SK-N-SH (cell line): Measurements from ENCODE around the gene SIM1. TPM values are rescaled to one million over a fixed set of nuclear protein-coding genes. Genes with fewer than 3 reads are reported as not detected.

ENCODE experiments used
- FOXJ3 ChIP-seq: sonication (generic); formaldehyde crosslinking; IDR thresholded peaks from 2 replicates; pipeline ENCODE4 v1.5.1; 2020; ENCODE audit warnings: mild to moderate bottlenecking, missing genetic modification reagents
- FOXM1 ChIP-seq: IDR thresholded peaks from 2 replicates; pipeline ENCODE4 v1.4.0; 2012; ENCODE audit warnings: low read depth, mild to moderate bottlenecking
- JUND ChIP-seq: IDR thresholded peaks from 2 replicates; pipeline ENCODE4 v1.4.0; 2012
- MEF2A ChIP-seq: IDR thresholded peaks from 2 replicates; pipeline ENCODE4 v1.4.0; 2012; ENCODE audit warnings: low read depth, borderline replicate concordance
- NRF1 ChIP-seq: IDR thresholded peaks from 2 replicates; pipeline ENCODE4 v1.6.1; 2012; ENCODE audit warnings: low read depth, mild to moderate bottlenecking, low read length
- POLR2AphosphoS5 ChIP-seq: IDR thresholded peaks from 2 replicates; pipeline ENCODE4 v1.6.1; 2012; ENCODE audit warnings: low read depth, low read length
- RCOR1 ChIP-seq: fragments of 150-350 bp; IDR thresholded peaks from 2 replicates; pipeline ENCODE4 v1.6.1; 2017; ENCODE audit warnings: antibody characterized with exemption, low read length
- RFX5 ChIP-seq: IDR thresholded peaks from 2 replicates; pipeline ENCODE4 v1.6.1; 2012; ENCODE audit warnings: mild to moderate bottlenecking, improper control_type of control experiment, low read length
- RXRA ChIP-seq: IDR thresholded peaks from 2 replicates; pipeline ENCODE4 v1.4.0; 2012; ENCODE audit warnings: low read depth, mild to moderate bottlenecking, borderline replicate concordance
- SIN3A ChIP-seq: IDR thresholded peaks from 2 replicates; pipeline ENCODE4 v1.6.1; 2012; ENCODE audit warnings: low read depth, mild to moderate bottlenecking, low read length, moderate library complexity, borderline replicate concordance
- SMC3 ChIP-seq: IDR thresholded peaks from 2 replicates; pipeline ENCODE4 v1.6.1; 2012; ENCODE audit warnings: low read depth, low read length, improper control_type of control experiment
- ZBTB33 ChIP-seq: IDR thresholded peaks from 2 replicates; pipeline ENCODE4 v1.4.0; 2012; ENCODE audit warnings: low read depth, borderline replicate concordance
- polyA plus RNA-seq, 3 experiments: library from polyadenylated mRNA; depleted of rRNA; stranded (reverse); fragments of >200 nt; gene quantifications; 2 replicates each; pipeline ENCODE4 v1.2.3, GENCODE V29; 2012
- TF ChIP-seq, protein P1 (sequence below): IDR thresholded peaks from 2 replicates; pipeline ENCODE4; 2012
- TF ChIP-seq, protein P2 (sequence below): IDR thresholded peaks from 2 replicates; pipeline ENCODE4 v1.6.1; 2012; ENCODE audit warnings: mild to moderate bottlenecking, low read depth, low read length, moderate library complexity
- TF ChIP-seq, protein P3 (sequence below): fragments of 150-350 bp; IDR thresholded peaks from 2 replicates; pipeline ENCODE4 v1.6.1; 2016; ENCODE audit warnings: mild to moderate bottlenecking, low read depth, low read length

Gene SIM1
- polyA plus RNA-seq, 1 of the 3 experiments (the other 2 are of a cell fraction): not detected

GRCh38 chr6:100342830-100343229 lies 121.9 kb downstream of the SIM1 start (continued):
- TF ChIP-seq ZBTB33: no peak
- TF ChIP-seq SIN3A: no peak
- TF ChIP-seq RCOR1: no peak
- TF ChIP-seq NRF1: no peak
- TF ChIP-seq, protein P1, sequence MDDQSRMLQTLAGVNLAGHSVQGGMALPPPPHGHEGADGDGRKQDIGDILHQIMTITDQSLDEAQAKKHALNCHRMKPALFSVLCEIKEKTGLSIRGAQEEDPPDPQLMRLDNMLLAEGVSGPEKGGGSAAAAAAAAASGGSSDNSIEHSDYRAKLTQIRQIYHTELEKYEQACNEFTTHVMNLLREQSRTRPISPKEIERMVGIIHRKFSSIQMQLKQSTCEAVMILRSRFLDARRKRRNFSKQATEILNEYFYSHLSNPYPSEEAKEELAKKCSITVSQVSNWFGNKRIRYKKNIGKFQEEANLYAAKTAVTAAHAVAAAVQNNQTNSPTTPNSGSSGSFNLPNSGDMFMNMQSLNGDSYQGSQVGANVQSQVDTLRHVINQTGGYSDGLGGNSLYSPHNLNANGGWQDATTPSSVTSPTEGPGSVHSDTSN: peak; percentile 78
- TF ChIP-seq, protein P2, sequence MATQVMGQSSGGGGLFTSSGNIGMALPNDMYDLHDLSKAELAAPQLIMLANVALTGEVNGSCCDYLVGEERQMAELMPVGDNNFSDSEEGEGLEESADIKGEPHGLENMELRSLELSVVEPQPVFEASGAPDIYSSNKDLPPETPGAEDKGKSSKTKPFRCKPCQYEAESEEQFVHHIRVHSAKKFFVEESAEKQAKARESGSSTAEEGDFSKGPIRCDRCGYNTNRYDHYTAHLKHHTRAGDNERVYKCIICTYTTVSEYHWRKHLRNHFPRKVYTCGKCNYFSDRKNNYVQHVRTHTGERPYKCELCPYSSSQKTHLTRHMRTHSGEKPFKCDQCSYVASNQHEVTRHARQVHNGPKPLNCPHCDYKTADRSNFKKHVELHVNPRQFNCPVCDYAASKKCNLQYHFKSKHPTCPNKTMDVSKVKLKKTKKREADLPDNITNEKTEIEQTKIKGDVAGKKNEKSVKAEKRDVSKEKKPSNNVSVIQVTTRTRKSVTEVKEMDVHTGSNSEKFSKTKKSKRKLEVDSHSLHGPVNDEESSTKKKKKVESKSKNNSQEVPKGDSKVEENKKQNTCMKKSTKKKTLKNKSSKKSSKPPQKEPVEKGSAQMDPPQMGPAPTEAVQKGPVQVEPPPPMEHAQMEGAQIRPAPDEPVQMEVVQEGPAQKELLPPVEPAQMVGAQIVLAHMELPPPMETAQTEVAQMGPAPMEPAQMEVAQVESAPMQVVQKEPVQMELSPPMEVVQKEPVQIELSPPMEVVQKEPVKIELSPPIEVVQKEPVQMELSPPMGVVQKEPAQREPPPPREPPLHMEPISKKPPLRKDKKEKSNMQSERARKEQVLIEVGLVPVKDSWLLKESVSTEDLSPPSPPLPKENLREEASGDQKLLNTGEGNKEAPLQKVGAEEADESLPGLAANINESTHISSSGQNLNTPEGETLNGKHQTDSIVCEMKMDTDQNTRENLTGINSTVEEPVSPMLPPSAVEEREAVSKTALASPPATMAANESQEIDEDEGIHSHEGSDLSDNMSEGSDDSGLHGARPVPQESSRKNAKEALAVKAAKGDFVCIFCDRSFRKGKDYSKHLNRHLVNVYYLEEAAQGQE: no peak
- TF ChIP-seq FOXM1: 0 out of 2 replicates have a peak, but pooled peaks have one; percentile 22
- peak; percentile 26; the same call in 1 of the 2 replicates for TF ChIP-seq RXRA
- TF ChIP-seq RFX5: no peak
- TF ChIP-seq, protein P3, sequence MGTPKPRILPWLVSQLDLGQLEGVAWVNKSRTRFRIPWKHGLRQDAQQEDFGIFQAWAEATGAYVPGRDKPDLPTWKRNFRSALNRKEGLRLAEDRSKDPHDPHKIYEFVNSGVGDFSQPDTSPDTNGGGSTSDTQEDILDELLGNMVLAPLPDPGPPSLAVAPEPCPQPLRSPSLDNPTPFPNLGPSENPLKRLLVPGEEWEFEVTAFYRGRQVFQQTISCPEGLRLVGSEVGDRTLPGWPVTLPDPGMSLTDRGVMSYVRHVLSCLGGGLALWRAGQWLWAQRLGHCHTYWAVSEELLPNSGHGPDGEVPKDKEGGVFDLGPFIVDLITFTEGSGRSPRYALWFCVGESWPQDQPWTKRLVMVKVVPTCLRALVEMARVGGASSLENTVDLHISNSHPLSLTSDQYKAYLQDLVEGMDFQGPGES: no peak
- no peak for TF ChIP-seq POLR2AphosphoS5
- peak; percentile 67 for TF ChIP-seq JUND
- TF ChIP-seq MEF2A: 0 out of 2 replicates have a peak, but pooled peaks have one; percentile 10
- no peak for TF ChIP-seq SMC3
- no peak for TF ChIP-seq FOXJ3 (CRISPR knock-in tag)
